ENCODE measurements around the gene IFITM10.

Gene IFITM10

DNA sequence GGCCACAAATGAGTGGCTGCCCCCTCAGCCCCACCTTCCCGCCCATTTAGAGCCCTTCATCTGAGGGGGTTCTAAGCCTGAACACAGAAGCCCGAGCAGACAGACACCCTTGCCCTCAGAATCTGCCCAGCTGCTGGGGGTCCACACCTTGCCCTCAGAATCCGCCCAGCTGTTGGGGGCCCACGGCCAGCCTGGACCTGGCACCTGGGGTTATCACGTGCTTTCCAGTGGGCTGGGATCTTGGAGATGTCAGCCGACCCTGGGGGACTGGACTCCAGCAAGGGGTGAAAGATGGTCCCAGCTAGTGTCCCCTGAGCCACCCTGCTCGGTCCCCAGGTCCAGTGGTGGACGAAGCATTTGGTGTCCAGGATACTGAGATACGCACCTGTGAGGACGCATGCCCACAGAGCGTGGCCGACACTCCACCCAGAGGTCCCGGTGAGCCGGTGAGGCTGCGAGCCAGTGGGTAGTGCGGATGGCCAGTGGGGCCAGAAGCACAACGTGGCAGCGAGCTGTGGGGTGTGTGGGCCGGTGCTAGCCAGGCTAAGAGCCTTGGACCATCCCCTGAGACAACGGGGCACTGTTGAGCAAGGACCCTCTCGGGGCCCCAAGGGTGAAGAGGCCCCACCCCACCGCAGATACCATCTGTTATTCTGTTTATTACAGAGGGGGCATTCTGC, 16.5 kb upstream of the IFITM10 start:
- no peak for TF ChIP-seq CTCF (IDR thresholded peaks at IDR 0.05; ENCODE audit: unreplicated experiment in 3 of 3)
- Mint-ChIP-seq H3K27me3 (ENCODE audit: low read depth) (peaks cover 11% of the 10 kb centered on the region), H3K27ac (no peak overlapping the region), H3K4me3 (no peak overlapping the region), H3K4me1 (peaks cover 6% of the 10 kb centered on the region), H3K9me3 (no peaks in the 10 kb centered on the region), H3K36me3 (ENCODE audit: low read depth) (no peaks in the 10 kb centered on the region)

- Mint-ChIP-seq H3K4me3 (peak overlapping the region in 2 of 3 experiments; percentile 13 to 25), H3K9me3 (no peaks in the 10 kb centered on the region), H3K4me1 (peaks cover 5% of the 10 kb centered on the region), H3K36me3 (ENCODE audit: low read depth) (no peaks in the 10 kb centered on the region), H3K27me3 (ENCODE audit: low read depth) (peaks cover 11% of the 10 kb centered on the region), H3K27ac (no peak overlapping the region)
- no peak for TF ChIP-seq CTCF (IDR thresholded peaks at IDR 0.05; ENCODE audit: unreplicated experiment in 3 of 3)
Observed at GRCh38 chr11:1765871-1766718, 15.7 kb upstream of the IFITM10 start.

- H3K4me1 Mint-ChIP-seq, result peaks cover 5% of the 10 kb centered on the region
- TF ChIP-seq CTCF (IDR thresholded peaks at IDR 0.05; ENCODE audit: unreplicated experiment in 3 of 3), result no peak
- no peaks in the 10 kb centered on the region for H3K27me3 Mint-ChIP-seq (ENCODE audit: low read depth)
- H3K9me3 Mint-ChIP-seq, result no peaks in the 10 kb centered on the region
- no peaks in the 10 kb centered on the region for H3K36me3 Mint-ChIP-seq (ENCODE audit: low read depth)
- H3K27ac Mint-ChIP-seq, result peak within 1 kb of the TSS; percentile 82 to 94 (median 93)
- peak within 1 kb of the TSS; percentile 96 to 97 (median 96) for H3K4me3 Mint-ChIP-seq
Observed at GRCh38 chr11:1763796-1764661, 13.6 kb upstream of the IFITM10 start, which contains the start of gene CTSD. CTSD (minus strand) TSS chr11:1763927; CDS start chr11:1763859, 68 bp downstream.

DNA sequence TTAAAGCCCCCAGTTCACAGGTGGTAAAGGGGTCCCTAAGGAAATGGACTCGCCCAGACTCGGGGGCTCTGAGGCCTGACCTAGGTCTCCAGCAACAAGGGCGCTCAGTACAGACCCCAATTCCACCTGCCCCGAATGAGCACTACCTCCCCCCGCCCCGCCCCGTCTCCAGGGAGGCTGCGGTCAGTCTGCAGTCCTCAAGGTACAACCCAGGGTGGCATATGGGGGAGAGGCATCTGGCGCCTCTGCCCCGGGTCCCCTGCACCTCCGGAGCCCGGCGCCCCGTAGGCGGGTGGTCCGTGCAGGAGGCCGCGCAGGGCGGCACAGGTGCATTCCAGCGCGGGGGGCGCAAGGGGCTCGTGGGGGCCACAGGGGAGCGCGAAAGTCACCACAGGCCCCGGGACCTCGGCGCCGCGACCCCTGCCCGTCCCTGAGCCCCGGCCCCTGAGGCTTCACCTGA, 13.0 kb upstream of the IFITM10 start:
- Mint-ChIP-seq H3K27ac (no peak overlapping the region), H3K36me3 (ENCODE audit: low read depth) (no peaks in the 10 kb centered on the region), H3K4me3 (peak overlapping the region; percentile 79 to 88 (median 86)), H3K27me3 (ENCODE audit: low read depth) (no peaks in the 10 kb centered on the region), H3K4me1 (peaks cover 5% of the 10 kb centered on the region), H3K9me3 (no peaks in the 10 kb centered on the region)
- TF ChIP-seq CTCF (IDR thresholded peaks at IDR 0.05; ENCODE audit: unreplicated experiment in 3 of 3), result no peak

DNA sequence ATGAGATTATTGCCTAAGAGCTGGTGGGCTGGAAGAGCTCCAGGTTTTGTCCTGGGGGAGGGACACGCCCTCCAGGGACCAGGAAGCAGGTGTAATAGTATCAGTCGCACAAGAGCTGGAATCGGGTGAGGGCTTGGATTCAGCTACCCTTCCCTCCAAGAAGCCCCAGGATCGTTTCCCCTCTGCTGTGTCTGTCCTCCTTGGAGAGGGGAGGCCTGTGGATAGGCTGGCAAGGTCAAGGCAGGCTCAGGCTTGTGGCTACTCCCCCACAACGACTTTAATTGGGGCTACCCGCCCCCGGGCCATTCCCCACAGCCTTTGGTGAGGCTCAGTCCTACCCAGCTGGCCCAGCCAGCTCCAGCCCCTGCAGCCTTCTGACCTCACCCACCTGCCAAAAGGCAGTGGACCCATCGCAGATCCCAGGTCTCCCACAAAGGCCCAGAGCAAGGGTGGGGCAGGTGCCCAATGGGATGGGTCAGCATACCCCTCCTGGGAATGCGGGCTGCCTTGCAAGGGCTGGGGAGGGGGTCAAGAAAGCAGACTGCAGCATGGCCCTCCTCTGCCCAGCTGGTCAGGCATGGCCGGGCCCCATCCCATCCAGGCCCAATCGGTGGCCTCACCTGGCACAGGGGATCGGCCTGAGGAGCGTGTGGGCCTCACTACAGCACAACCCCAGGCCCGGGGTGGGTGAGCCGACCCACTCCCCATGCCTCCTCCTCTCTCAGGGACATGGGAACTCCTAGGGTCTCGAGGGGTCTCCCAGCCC, 12.3 kb upstream of the IFITM10 start:
- Mint-ChIP-seq H3K4me3 (peak overlapping the region; percentile 79 to 88 (median 86)), H3K27me3 (ENCODE audit: low read depth) (no peaks in the 10 kb centered on the region), H3K36me3 (ENCODE audit: low read depth) (no peaks in the 10 kb centered on the region), H3K27ac (no peak overlapping the region), H3K4me1 (peaks cover 5% of the 10 kb centered on the region), H3K9me3 (no peaks in the 10 kb centered on the region)
- no peak for TF ChIP-seq CTCF (IDR thresholded peaks at IDR 0.05; ENCODE audit: unreplicated experiment in 3 of 3)
